Activated CD8-positive, alpha-beta memory T cell treated with anti-CD3 and anti-CD28 coated beads, Interleukin-2, amount 50 U/mL, for 24 hours (primary cell): ENCODE data around the gene CUTC.
"Not testable (repeated sequence)": the region's sequence is repeated elsewhere in the genome, so short reads cannot be mapped to it uniquely, and the experiment has no call there.

Experiments
- DNase-seq: peaks from one replicate; pipeline ENCODE4 v3.0.0-alpha.2; 2020; ENCODE audit errors: extremely low read depth

CUTC gene

GRCh38 chr10:99732033-99732842, at the start of gene CUTC, which contains the start of gene COX15:
Gene CUTC (plus strand): TSS chr10:99732234. CDS start chr10:99732349, 115 bp downstream.
Gene COX15 (minus strand): TSS chr10:99732127. CDS start chr10:99732049, 78 bp downstream.
- peak; percentile 92 for DNase-seq

- DNase-seq: no peak
Observed at GRCh38 chr10:99682752-99683151, 49.3 kb upstream of the CUTC start.

DNA sequence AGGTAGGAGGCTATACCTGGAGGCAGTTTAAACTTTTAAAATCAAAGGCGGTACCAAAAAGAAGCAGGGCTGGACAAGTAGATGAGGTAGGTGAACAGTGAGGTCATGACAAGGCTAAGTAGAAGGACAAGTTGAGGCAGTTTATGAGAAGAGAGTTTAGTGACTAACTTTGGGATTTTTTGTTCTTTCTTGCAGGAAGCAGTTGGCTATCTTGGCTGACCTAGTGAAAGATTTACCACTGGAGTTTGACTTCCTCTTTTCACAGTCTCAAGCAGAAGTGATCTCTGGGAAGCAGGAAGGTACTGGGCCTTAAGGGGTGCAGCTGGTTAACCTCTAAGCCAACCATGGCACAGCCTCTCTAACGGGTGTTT, 46.5 kb upstream of the CUTC start:
- DNase-seq: no peak

DNA sequence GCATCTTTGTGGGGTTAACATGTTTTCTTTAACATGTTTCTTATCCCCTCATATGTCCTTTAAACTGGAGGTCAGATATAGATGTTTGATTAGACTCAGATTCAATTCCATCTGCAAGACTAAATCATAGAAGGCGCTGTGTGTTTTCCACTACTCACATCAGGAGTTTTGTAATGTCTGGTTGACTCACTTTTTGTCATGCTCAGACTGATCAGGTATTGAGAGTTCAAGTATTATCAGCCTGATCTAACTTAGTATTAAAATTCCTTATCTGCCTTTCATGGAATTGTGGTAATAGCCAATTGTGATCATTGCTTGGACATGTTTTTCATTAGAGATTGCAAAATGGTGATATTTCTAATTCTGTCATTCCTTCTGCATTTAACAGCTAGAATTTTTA, 42.6 kb upstream of the CUTC start:
- no peak for DNase-seq

DNA sequence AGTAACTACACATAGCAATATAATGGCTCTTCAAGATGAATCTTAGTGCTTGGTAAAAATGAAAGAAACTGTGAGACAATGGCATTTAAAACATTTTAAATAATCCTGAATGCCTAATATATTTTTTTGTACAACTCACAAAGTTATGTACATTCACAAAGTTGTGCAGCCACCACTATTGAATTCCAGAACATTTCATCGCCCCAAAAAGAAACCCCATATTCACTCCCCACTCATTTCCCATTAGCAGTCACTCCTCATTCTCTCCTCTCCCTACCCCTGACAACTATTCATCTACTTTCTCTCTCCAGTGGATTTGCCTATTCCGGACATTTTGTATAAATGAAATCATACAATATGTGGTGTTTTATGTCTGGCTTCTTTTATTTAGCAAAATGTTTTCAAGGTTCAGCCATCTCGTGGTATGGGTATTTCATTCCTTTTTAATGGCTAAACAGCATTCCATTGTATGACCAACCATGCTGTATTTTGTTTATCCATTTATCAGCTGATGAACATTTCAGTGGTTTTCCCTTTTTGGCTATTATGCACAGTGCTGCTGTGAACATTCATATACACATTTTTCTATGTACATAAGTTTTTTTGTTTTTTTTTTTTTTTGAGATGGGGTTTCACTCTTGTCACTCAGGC, 38.0 kb upstream of the CUTC start:
- DNase-seq: no peak

GRCh38 chr10:99695761-99696160, 36.3 kb upstream of the CUTC start:
- DNase-seq: no peak

DNA sequence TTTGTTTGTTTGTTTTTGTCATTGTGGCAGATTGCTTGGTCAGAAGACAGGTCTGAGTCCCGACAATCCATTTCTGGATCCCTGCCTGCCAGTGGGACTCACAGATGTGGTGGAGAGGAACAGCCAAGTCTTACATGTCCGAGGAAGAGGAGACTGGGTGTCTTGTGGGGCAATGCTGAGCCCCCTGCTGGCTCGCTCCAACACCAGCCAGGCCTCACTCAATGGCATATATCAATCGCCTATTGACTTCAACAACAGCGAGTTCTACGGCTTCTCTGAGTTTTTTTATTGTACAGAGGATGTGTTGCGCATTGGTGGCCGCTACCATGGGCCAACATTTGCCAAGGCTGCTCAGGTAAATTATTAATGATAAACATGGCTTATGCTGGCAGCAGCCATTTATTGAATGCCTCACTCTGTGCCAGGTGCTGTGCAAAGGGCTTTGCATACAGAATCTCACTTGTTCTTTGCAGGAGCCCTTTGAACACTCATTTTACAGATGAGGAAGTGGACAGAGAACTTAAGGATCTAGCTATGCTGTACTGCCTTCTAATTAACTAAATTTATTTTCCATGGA, 33.4 kb upstream of the CUTC start:
- no peak for DNase-seq

DNA sequence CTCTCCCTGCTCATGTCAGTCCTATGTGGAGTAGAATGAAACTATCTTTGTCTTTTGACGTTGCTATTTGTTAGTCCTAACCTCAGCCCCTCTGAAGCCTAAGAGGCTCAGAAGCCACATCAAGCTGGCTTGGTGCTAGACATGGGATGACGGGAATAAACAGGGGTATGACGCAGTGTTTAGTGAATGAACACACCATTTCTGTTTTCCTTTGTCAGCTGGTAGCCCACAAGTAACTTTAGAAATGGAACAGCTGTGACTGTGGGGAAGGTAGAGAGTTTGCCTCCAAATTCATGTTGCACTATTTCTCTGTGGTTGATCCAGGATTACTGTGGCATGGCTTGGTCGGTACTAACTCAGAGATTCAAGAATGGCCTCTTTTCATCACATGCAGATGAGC, 31.4 kb upstream of the CUTC start:
- no peak for DNase-seq

DNA sequence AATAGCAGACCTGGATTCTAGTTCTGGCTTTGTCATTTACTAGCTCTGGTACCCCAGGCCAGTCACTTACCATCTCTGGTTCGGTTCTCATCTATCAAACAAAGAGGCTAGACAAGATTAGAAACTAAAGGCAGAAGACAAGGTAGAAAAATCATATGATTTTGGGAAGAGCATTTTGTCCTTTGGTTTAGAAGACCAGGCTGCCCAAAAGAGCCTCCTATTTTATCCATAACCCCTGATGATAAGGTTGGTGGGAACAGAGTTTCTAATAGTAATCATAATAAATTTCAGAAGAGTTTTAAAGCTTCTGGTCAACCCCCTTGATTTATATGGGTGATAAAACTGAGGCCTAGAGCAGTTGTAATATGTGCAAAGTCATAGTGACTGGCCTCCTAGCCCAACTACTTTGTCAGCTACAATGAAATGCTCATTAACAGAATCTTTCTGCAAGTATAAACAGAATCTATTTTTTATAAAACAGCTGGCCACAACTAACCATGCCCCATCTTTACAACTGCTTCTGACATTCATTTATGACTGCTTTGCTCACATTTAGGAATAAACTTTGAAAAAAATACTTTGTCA, 23.5 kb upstream of the CUTC start:
- no peak for DNase-seq

GRCh38 chr10:99709480-99710229, 22.4 kb upstream of the CUTC start:
- DNase-seq: no peak

DNA sequence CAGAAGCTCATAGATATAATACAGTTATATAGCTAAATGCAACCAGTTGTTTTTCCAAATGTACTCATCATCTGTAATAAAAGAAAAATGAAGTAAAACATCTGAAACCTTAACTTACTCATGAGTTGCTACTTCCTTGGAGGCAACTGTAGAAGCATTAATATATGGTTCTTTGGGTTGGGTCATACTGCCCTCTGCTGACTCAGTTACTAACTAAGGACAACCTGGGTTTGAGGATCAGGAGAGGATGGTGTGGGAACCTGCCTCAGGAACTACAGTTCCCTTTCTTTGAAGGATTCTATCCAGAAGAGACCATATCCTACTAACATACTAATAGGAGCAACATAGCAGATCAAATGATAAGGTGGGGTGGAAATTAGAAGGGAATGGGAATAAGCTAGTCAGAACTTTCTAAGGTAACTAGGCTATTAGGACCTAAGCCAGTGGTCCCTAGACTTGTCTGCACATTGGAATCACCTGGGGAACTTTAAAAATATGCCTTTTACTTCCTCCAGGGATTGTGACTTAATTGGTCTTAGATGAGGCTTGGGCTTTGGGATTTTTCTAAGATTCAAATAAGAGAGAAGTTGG, 20.8 kb upstream of the CUTC start:
- no peak for DNase-seq

- no peak for DNase-seq
Observed at GRCh38 chr10:99714446-99714845, 17.6 kb upstream of the CUTC start.

DNA sequence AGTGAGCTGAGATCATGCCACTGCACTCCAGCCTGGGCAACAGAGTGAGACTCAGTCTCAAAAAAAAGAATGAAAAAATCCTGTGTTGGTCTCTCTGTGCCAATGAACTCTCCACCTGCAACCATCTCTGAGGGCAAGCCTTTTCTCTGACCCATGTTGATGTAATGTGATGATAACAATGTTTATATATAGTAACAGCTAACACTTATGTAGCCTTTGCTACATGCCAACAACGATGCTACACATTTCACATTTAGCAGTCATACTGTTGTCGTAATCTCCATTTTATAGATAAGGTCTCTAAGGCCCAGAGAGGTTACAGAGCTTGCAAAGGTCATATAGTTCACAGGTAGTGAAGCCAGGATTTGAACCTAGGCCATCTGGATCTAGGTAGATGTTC, 11.6 kb upstream of the CUTC start:
- DNase-seq: no peak

- no peak for DNase-seq
Observed at GRCh38 chr10:99730026-99730425, 2.0 kb upstream of the CUTC start.

DNA sequence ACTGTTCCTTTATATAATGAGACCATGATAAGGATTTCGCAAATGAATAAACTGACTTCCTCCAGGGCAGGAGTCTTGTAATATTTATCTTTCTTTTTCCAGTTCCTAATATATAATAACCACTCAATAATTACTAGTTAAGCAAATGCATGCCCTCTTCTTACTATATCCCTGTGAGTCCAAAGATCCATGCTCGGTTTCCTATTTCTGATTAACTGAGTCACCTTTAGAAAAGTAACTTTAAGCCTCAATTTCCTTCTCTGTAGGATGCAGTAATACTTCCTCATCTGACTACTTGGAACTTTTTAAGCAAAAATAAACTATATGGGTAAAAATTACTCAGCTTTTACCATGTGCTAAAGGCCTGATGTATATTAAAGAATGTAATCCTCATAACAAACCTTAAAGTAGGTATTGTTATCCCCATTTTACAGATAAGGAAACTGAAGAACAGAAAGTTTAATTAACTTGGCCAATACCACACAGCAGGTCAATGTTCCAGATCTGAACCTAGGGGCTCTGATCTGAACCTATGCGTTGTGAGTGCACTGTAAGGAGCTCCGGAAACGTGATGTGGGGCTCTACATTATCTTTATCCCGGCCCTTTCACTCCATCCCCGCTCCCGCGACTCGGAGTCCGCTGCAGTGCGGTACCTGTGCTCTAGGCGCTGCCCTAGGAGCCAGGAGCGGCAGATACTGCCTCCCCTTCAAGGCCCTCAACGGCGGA, 565 bp upstream of the CUTC start:
- no peak for DNase-seq

GRCh38 chr10:99733366-99733765, 1.3 kb downstream of the CUTC start:
- DNase-seq: no peak

DNA sequence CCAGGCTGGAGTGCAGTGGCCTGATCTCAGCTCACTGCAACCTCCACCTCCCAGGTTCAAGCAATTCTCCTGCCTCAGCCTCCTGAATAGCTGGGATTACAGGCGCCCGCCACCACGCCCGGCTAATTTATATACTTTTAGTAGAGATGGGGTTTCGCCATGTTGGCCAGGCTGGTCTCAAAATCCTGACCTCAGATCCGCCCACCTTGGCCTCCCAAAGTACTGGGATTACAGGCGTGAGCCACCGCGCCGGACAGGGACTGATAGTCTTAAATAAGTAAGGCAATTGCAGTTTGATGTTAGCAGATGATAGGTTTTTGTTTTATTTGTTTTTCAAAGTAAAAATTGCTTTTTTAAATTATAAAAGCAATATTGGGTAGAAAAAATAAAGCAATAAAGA, 2.1 kb downstream of the CUTC start:
- DNase-seq: not testable (repeated sequence)

- DNase-seq: no peak
Observed at GRCh38 chr10:99740260-99740659, 8.2 kb downstream of the CUTC start.

GRCh38 chr10:99740933-99741559, 9.0 kb downstream of the CUTC start:
- DNase-seq: no peak

GRCh38 chr10:99742254-99742653, 10.2 kb downstream of the CUTC start:
- no peak for DNase-seq
